Panc1 (cell line): ENCODE data around the gene ZMAT5. TPM values are rescaled to one million over a fixed set of nuclear protein-coding genes. Genes with fewer than 3 reads are reported as not detected.

ENCODE experiments used
- ATAC-seq: fragments of 200-7000 bp; cut with Tn5 transposase; 2 replicates; pipeline ENCODE4 v1.9.1; 2020; ENCODE audit warnings: mild to moderate bottlenecking, moderate library complexity
- BruUV-seq: library from RNA; stranded (reverse); fragments of 400-500 nt; replicated peaks from 2 replicates; lab custom pipeline; 2021; lab: Mats Ljungman, UMichigan
- CTCF ChIA-PET: fragments of 300-600 bp; sonication (Branson Sonifier 250); formaldehyde crosslinking; loops from one replicate; lab custom pipeline; 2022; ENCODE audit warnings: antibody characterized with exemption; lab: Charles Lee
- POLR2A ChIA-PET: fragments of 300-600 bp; sonication (Branson Sonifier 250); formaldehyde crosslinking; loops from one replicate; lab custom pipeline; 2022; ENCODE audit warnings: antibody characterized with exemption; lab: Charles Lee
- DNase-seq: peaks from one replicate; pipeline ENCODE4 v3.0.0-alpha.2; 2010; ENCODE audit warnings: low read depth, low spot score
- H3K27ac ChIP-seq: 2 replicates; pipeline ENCODE4 v1.5.1; 2011; ENCODE audit warnings: mild to moderate bottlenecking, low read length, inconsistent platforms
- H3K27me3 ChIP-seq: fragments of 200-500 bp; sonication (Bioruptor generic); 2 replicates; pipeline ENCODE4 v1.6.0; 2014; ENCODE audit warnings: low read length, inconsistent platforms; ENCODE audit not compliant: control insufficient read depth, insufficient read depth
- H3K36me3 ChIP-seq: fragments of 200-500 bp; sonication (Bioruptor generic); 2 replicates; pipeline ENCODE4 v1.5.1; 2014; ENCODE audit warnings: inconsistent platforms, mild to moderate bottlenecking, low read length, moderate library complexity; ENCODE audit not compliant: control insufficient read depth, insufficient read depth
- H3K4me1 ChIP-seq: 2 replicates; pipeline ENCODE4 v1.5.1; 2011; ENCODE audit warnings: inconsistent platforms, mild to moderate bottlenecking, low read length, moderate library complexity; ENCODE audit not compliant: control insufficient read depth, insufficient read depth
- H3K4me3 ChIP-seq, 2 experiments: 2 replicates each; pipeline ENCODE4 v1.5.1; 2011 to 2012; ENCODE audit warnings: low read depth in 2 of 2, low read length in 2 of 2, mild to moderate bottlenecking in 2 of 2, inconsistent platforms in 1 of 2, moderate library complexity in 1 of 2
- H3K9me3 ChIP-seq: fragments of 200-500 bp; sonication (Bioruptor generic); 2 replicates; pipeline ENCODE4 v1.5.1; 2014; ENCODE audit warnings: low read depth, mild to moderate bottlenecking, inconsistent platforms, low read length, moderate library complexity; ENCODE audit not compliant: control insufficient read depth, insufficient read depth
- CTCF ChIP-seq: fragments of 450-650 bp; IDR thresholded peaks from 2 replicates; pipeline ENCODE4 v1.5.1; 2017; ENCODE audit warnings: mild to moderate bottlenecking
- POLR2AphosphoS5 ChIP-seq: IDR thresholded peaks from 2 replicates; pipeline ENCODE4 v1.6.1; 2012; ENCODE audit warnings: mild to moderate bottlenecking, low read depth, low read length, moderate library complexity
- REST ChIP-seq, 2 experiments: IDR thresholded peaks; 2 replicates each; pipeline ENCODE4 v1.6.1; 2011 to 2012; ENCODE audit warnings: low read depth in 2 of 2, control low read depth in 1 of 2, low read length in 1 of 2, mild to moderate bottlenecking in 1 of 2, moderate library complexity in 1 of 2; ENCODE audit not compliant: insufficient read depth in 1 of 2
- SIN3A ChIP-seq: IDR thresholded peaks from 2 replicates; pipeline ENCODE4 v1.6.1; 2012; ENCODE audit warnings: low read depth, mild to moderate bottlenecking, low read length, moderate library complexity, borderline replicate concordance; ENCODE audit not compliant: insufficient read depth
- TCF7L2 ChIP-seq: IDR thresholded peaks from 2 replicates; pipeline ENCODE4 v1.6.1; 2011; ENCODE audit warnings: mild to moderate bottlenecking, low read depth, low read length, inconsistent platforms
- in situ Hi-C: cut with HindIII; loops from 2 replicates; pipeline ENCODE4 v1.10.0; 2016; ENCODE audit warnings: low sequenced_read_pairs, low pct_unique_long_range_greater_than_20kb
- intact Hi-C: fragments of 100-400 bp; cut with micrococcal nuclease; formaldehyde crosslinking; loops from one replicate; pipeline ENCODE4 v1.10.0; 2022; ENCODE audit not compliant: unreplicated experiment
- total RNA-seq: library from RNA; stranded (reverse); gene quantifications from one replicate; pipeline ENCODE4 v1.2.1, GENCODE V29; 2021; ENCODE audit not compliant: unreplicated experiment

The ZMAT5 gene
- total RNA-seq, 1 experiment from 2014 or later, result 22.4 TPM

- DNase-seq (no peak), ATAC-seq (no peak)
- intact Hi-C loops (no loop called here), in situ Hi-C loops (no loop called here)
- no TSS peak for BruUV-seq
- Histone ChIP-seq H3K27me3 (no peaks in the 10 kb centered on the region), H3K4me1 (no peaks in the 10 kb centered on the region), H3K27ac (no peak overlapping the region), H3K9me3 (no peaks in the 10 kb centered on the region), H3K36me3 (peaks cover 6% of the 10 kb centered on the region), H3K4me3 (no peak overlapping the region)
- ChIA-PET POLR2A (no interaction called here), CTCF (no interaction called here)
- TF ChIP-seq REST (IDR thresholded peaks at IDR 0.05; ENCODE audit: insufficient read depth in 1 of 2, low read depth in 2 of 2, low read length in 1 of 2) (no peak), CTCF (no peak), SIN3A (no peak), POLR2AphosphoS5 (no peak), TCF7L2 (no peak)
Observed at GRCh38 chr22:29816128-29816527, 49.3 kb upstream of the ZMAT5 start.

GRCh38 chr22:29815580-29815979 is 48.8 kb upstream of the ZMAT5 start:
- no peak for TF ChIP-seq POLR2AphosphoS5
- no peak for TF ChIP-seq TCF7L2
- TF ChIP-seq REST (IDR thresholded peaks at IDR 0.05; ENCODE audit: insufficient read depth in 1 of 2, low read depth in 2 of 2, low read length in 1 of 2), result no peak
- no peak for TF ChIP-seq SIN3A
- no peak for TF ChIP-seq CTCF
- Histone ChIP-seq H3K4me1 (no peaks in the 10 kb centered on the region), H3K9me3 (no peaks in the 10 kb centered on the region), H3K4me3 (no peak overlapping the region), H3K27ac (no peak overlapping the region), H3K27me3 (no peaks in the 10 kb centered on the region), H3K36me3 (peaks cover 6% of the 10 kb centered on the region)
- in situ Hi-C loops (no loop called here), intact Hi-C loops (no loop called here)
- DNase-seq (no peak), ATAC-seq (no peak)
- CTCF ChIA-PET, result no interaction called here
- no TSS peak for BruUV-seq
- POLR2A ChIA-PET, result no interaction called here
